Stimulated activated naive CD8-positive, alpha-beta T cell treated with anti-CD3 and anti-CD28 coated beads, Interleukin-15, Interleukin-2, amounts not matched to agents 100 ng/mL and 50 ng/mL, for 24 hours (primary cell): ENCODE results near the gene RNF151.

Source experiments
- H3K27ac Mint-ChIP-seq: one replicate; pipeline ENCODE4 v1.8.0; 2021; ENCODE audit warnings: mild to moderate bottlenecking, mixed read lengths
- H3K27me3 Mint-ChIP-seq: one replicate; pipeline ENCODE4 v1.8.0; 2021; ENCODE audit warnings: mixed read lengths
- H3K36me3 Mint-ChIP-seq: one replicate; pipeline ENCODE4 v1.8.0; 2021; ENCODE audit warnings: low read depth, mixed read lengths
- H3K4me1 Mint-ChIP-seq: one replicate; pipeline ENCODE4 v1.8.0; 2021; ENCODE audit warnings: low read depth, mixed read lengths
- H3K4me3 Mint-ChIP-seq: one replicate; pipeline ENCODE4 v1.8.0; 2021; ENCODE audit warnings: mild to moderate bottlenecking, mixed read lengths
- H3K9me3 Mint-ChIP-seq: one replicate; pipeline ENCODE4 v1.8.0; 2021; ENCODE audit warnings: mixed read lengths

The RNF151 gene

GRCh38 chr16:1976951-1977874 is 10.6 kb downstream of the RNF151 start:
- no peak overlapping the region for H3K4me3 Mint-ChIP-seq
- H3K27me3 Mint-ChIP-seq, result peaks cover 14% of the 10 kb centered on the region
- peaks cover 21% of the 10 kb centered on the region for H3K4me1 Mint-ChIP-seq
- no peaks in the 10 kb centered on the region for H3K9me3 Mint-ChIP-seq
- no peak overlapping the region for H3K27ac Mint-ChIP-seq
- H3K36me3 Mint-ChIP-seq, result peaks cover 20% of the 10 kb centered on the region

- peaks cover 18% of the 10 kb centered on the region for H3K4me1 Mint-ChIP-seq
- no peak overlapping the region for H3K27ac Mint-ChIP-seq
- no peak overlapping the region for H3K4me3 Mint-ChIP-seq
- H3K27me3 Mint-ChIP-seq, result peaks cover 21% of the 10 kb centered on the region
- peaks cover 20% of the 10 kb centered on the region for H3K36me3 Mint-ChIP-seq
- H3K9me3 Mint-ChIP-seq, result no peaks in the 10 kb centered on the region
Observed at GRCh38 chr16:1977875-1978268, 11.2 kb downstream of the RNF151 start.

- Mint-ChIP-seq H3K4me1 (peaks cover 15% of the 10 kb centered on the region), H3K27me3 (peaks cover 25% of the 10 kb centered on the region), H3K36me3 (peaks cover 20% of the 10 kb centered on the region)
Observed at GRCh38 chr16:1978476-1979120, 11.9 kb downstream of the RNF151 start.

GRCh38 chr16:1979271-1980029 is 12.8 kb downstream of the RNF151 start:
- H3K27ac Mint-ChIP-seq, result no peak overlapping the region
- no peak overlapping the region for H3K4me3 Mint-ChIP-seq
- no peaks in the 10 kb centered on the region for H3K9me3 Mint-ChIP-seq
- peaks cover 20% of the 10 kb centered on the region for H3K36me3 Mint-ChIP-seq
- H3K4me1 Mint-ChIP-seq, result peaks cover 15% of the 10 kb centered on the region
- H3K27me3 Mint-ChIP-seq, result peaks cover 25% of the 10 kb centered on the region

More at GRCh38 chr16:1978476-1979120, 11.9 kb downstream of the RNF151 start:
- H3K27ac Mint-ChIP-seq, result no peak overlapping the region
- no peak overlapping the region for H3K4me3 Mint-ChIP-seq
- H3K9me3 Mint-ChIP-seq, result no peaks in the 10 kb centered on the region

- Mint-ChIP-seq H3K9me3 (no peaks in the 10 kb centered on the region), H3K27ac (no peak overlapping the region), H3K27me3 (peaks cover 25% of the 10 kb centered on the region), H3K4me3 (no peak overlapping the region), H3K36me3 (peaks cover 13% of the 10 kb centered on the region), H3K4me1 (peaks cover 16% of the 10 kb centered on the region)
Observed at GRCh38 chr16:1980030-1980769, 13.5 kb downstream of the RNF151 start.

GRCh38 chr16:1980770-1981087 is 14.1 kb downstream of the RNF151 start:
- Mint-ChIP-seq H3K27me3 (peaks cover 25% of the 10 kb centered on the region), H3K9me3 (no peaks in the 10 kb centered on the region), H3K27ac (no peak overlapping the region), H3K4me1 (peaks cover 21% of the 10 kb centered on the region), H3K4me3 (no peak overlapping the region), H3K36me3 (peaks cover 11% of the 10 kb centered on the region)

- Mint-ChIP-seq H3K27me3 (peaks cover 25% of the 10 kb centered on the region), H3K4me1 (peaks cover 21% of the 10 kb centered on the region), H3K36me3 (peaks cover 8% of the 10 kb centered on the region), H3K27ac (peak within 1 kb of the TSS; percentile 11), H3K4me3 (peak within 1 kb of the TSS; percentile 28), H3K9me3 (no peaks in the 10 kb centered on the region)
Observed at GRCh38 chr16:1981398-1981836, 14.8 kb downstream of the RNF151 start, which contains the start of gene NOXO1. Gene NOXO1 (minus strand): TSS chr16:1981469. CDS start chr16:1981179, 290 bp downstream.

- H3K4me1 Mint-ChIP-seq, result peaks cover 21% of the 10 kb centered on the region
- H3K27me3 Mint-ChIP-seq, result peaks cover 25% of the 10 kb centered on the region
Observed at GRCh38 chr16:1982013-1982433, 15.4 kb downstream of the RNF151 start.

GRCh38 chr16:1982991-1983543 is 16.4 kb downstream of the RNF151 start:
- H3K4me1 Mint-ChIP-seq, result peaks cover 21% of the 10 kb centered on the region
- H3K27ac Mint-ChIP-seq, result no peak overlapping the region
- H3K36me3 Mint-ChIP-seq, result peaks cover 7% of the 10 kb centered on the region

More at GRCh38 chr16:1982013-1982433, 15.4 kb downstream of the RNF151 start:
- H3K36me3 Mint-ChIP-seq, result peaks cover 12% of the 10 kb centered on the region
- H3K4me3 Mint-ChIP-seq, result no peak overlapping the region
- no peak overlapping the region for H3K27ac Mint-ChIP-seq
- H3K9me3 Mint-ChIP-seq, result no peaks in the 10 kb centered on the region

GRCh38 chr16:1983544-1984346 is 17.1 kb downstream of the RNF151 start, which contains the start of gene GFER:
Gene GFER (plus strand): TSS chr16:1984193. CDS start chr16:1984219, 26 bp downstream.
- Mint-ChIP-seq H3K36me3 (peaks cover 7% of the 10 kb centered on the region), H3K4me3 (peak within 1 kb of the TSS; percentile 86), H3K27me3 (peaks cover 32% of the 10 kb centered on the region), H3K4me1 (peaks cover 21% of the 10 kb centered on the region), H3K9me3 (no peaks in the 10 kb centered on the region), H3K27ac (peak within 1 kb of the TSS; percentile 72)

More at GRCh38 chr16:1982991-1983543, 16.4 kb downstream of the RNF151 start:
- Mint-ChIP-seq H3K9me3 (no peaks in the 10 kb centered on the region), H3K4me3 (peak overlapping the region; percentile 73), H3K27me3 (peaks cover 28% of the 10 kb centered on the region)

- H3K4me1 Mint-ChIP-seq, result peaks cover 18% of the 10 kb centered on the region
- peak overlapping the region; percentile 72 for H3K27ac Mint-ChIP-seq
- peaks cover 39% of the 10 kb centered on the region for H3K27me3 Mint-ChIP-seq
- H3K9me3 Mint-ChIP-seq, result no peaks in the 10 kb centered on the region
- peaks cover 7% of the 10 kb centered on the region for H3K36me3 Mint-ChIP-seq
- H3K4me3 Mint-ChIP-seq, result peak overlapping the region; percentile 86
Observed at GRCh38 chr16:1984347-1985225, 17.9 kb downstream of the RNF151 start.

GRCh38 chr16:1985466-1986150 is 19.0 kb downstream of the RNF151 start:
- peaks cover 7% of the 10 kb centered on the region for H3K36me3 Mint-ChIP-seq
- H3K4me1 Mint-ChIP-seq, result peaks cover 21% of the 10 kb centered on the region
- H3K9me3 Mint-ChIP-seq, result no peaks in the 10 kb centered on the region
- peak overlapping the region; percentile 86 for H3K4me3 Mint-ChIP-seq
- H3K27me3 Mint-ChIP-seq, result peaks cover 37% of the 10 kb centered on the region
- no peak overlapping the region for H3K27ac Mint-ChIP-seq
